SHP77 (cell line): ENCODE data around the gene ZNF628.
A peak's percentile ranks its signal among the peaks of the same experiment; 100 is the strongest.

Source experiments
- DNase-seq, 2 experiments: peaks; one replicate each; lab custom pipeline; 2025; lab: John Stamatoyannopoulos, UW

Gene ZNF628

DNA sequence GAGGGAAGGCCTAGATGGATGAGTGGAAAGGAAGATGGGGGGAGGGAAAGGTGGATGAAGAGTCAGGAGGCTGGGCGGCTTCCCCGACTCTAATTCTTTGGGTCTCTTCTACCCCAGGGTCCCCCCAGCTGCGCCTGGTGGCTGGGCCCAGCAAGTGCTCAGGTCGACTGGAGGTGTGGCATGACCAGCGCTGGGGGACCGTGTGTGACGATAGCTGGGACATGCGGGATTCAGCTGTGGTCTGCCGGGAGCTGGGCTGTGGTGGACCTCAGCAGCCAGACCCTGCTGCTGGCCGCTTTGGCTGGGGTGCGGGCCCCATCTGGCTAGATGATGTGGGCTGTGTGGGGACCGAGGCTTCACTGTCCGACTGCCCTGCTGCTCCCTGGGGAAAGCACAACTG lies 21.3 kb downstream of the ZNF628 start:
- DNase-seq, result no peak

DNA sequence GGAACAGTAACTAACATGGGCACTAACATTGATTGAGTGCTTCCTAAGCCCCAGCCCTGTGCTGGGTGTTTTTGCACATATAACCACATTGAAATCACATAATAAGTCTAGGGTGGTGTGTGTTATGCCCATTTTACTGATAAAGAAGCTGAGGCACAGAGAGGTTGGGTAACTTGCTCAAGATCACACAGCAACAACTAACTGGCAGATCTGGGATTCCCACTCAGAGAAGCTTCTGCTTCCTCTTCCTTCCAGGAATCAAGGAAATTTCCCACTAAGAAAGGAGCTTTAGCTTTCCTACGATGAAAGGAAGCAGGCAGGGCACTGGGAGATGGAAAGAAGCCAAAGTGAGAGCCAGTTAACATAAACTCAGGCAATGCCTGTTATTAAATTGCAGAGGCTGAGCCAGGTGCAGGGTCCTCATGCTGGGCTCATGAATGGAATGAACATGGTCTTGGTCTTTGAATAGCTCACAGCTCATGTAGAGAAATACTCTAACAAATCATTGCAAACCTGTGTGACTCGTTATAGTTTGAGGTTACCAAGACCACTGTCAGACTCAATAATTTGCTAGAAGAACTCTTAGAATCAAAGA lies 21.9 kb downstream of the ZNF628 start:
- DNase-seq, result no peak

DNA sequence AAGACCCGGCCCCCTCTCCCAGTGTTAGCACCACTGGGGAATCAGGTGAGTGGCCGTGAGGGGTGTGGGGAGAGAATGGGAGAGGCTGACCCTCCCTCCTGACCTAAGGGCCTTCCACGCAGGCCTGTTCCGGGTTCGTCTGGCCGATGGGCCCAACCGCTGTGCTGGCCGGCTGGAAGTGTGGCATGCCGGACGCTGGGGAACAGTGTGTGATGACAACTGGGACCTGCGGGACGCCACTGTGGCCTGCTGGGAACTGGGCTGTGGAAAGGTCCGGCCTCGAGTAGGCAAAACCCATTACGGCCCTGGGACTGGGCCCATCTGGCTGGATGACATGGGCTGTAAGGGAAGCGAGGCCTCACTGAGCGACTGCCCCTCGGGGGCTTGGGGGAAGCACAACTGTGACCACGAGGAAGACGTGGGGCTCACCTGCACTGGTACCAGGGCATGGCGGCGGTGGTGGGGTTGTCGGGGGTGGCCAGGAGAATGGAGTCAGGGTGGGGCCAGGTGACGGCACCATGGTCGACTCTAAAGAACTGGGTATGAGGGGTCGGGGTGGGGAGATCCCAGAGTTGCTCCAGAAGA lies 24.0 kb downstream of the ZNF628 start:
- no peak for DNase-seq

DNA sequence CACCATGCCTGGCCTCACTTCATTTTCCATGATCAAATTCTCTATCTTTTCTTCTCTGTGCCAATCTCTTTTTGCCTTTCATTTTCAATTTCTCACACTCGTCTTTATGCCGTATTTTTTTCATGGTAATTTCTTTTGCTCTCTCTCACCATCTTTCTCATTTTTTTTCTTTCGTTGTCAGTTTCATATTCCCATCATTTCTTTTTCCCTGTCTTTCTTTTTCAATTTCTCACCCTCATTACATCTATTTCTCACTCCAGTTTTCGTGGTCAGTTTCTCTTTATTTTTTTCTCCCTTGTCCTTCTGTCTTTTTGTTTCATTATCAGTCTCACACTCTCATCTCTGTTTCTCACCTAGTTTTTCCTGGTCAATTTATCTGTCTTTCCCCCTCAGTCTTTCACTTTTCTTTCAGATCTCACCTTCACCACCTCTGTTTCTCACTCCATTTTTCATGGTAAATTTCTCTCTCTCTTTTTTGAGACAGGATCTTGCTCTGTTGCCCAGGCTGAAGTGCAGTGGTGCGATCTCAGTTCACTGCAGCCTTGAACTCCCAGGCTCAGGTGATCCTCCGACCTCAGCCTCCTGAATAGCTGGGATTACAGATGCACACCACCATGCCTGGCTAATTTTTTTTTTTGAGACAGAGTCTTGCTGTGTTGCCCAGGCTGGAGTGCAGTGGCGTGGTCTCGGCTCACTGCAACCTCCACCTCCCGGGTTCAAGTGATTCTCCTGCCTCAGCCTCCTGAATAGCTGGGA lies 26.0 kb downstream of the ZNF628 start:
- DNase-seq, result no peak

DNA sequence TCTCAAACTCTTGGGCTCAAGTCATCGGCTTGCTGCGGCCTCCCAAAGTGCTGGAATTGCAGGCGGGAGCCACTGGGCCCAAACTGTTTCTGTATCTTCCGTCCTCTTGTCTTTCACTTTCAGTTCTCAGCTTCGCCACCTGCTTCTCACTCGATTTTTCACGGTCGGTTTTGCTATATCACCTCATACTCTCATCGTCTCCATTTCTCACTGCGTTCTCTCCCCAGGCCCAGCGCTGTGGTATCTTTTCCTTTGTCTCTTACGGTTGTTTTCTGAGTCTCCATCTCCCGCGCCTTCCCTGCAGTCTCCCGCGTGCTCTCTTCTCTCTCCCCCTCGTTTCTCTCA lies 26.7 kb downstream of the ZNF628 start:
- no peak for DNase-seq

DNA sequence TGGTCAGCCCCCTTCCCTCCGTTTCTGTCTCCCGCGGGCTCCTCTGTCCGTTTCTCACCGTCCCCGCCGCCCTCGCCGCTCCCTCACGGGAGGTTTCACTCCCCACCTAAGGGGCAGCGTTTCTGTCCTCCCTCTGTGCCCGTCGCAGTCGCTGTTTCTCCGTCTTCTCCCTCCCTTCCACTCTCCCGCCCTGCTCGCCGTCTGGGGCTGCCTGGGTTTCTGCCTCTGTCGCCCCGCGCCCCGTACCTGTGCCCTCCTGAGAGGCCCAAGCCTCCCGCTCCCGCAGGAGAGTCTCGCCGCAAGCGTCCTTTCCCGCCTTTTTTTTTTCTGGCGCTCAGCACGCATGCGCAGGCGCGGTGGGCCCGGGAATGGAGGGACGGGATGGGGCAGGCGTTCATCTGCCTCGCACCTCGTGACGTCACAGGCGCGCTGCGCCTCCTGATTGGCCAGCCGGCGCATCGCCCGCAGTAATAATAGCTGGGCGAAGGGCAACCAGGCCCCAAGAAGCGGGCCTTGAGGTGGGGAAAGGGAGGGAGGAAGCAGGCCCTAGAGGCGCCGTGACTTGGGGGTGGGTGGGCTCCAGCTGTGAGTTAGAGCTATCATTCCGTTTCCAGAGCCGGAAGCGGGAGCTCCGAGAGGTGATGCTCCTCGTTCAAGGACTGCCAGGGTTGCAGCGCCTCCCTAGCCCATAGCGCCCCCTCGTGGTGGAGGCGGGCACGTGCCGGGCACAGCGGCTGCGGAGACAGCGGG lies 27.3 kb downstream of the ZNF628 start:
- peak; percentile 87 to 88 for DNase-seq

DNA sequence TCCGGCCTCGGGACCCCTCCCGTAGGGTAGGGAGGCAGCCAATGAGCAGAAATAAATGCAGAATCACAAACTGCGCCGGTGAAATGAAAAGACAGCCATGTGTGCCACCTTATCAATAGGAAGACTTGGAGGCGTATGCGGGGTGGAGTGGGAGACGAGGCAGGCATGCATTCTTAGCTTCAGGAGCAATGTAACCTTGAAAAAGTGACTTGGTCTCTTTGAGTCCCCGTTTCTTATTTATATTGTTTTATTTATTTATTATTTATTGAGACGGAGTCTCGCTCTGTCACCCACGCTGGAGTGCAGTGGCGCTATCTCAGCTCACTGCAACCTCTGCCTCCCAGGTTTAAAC lies 27.8 kb downstream of the ZNF628 start:
- DNase-seq, result no peak

DNA sequence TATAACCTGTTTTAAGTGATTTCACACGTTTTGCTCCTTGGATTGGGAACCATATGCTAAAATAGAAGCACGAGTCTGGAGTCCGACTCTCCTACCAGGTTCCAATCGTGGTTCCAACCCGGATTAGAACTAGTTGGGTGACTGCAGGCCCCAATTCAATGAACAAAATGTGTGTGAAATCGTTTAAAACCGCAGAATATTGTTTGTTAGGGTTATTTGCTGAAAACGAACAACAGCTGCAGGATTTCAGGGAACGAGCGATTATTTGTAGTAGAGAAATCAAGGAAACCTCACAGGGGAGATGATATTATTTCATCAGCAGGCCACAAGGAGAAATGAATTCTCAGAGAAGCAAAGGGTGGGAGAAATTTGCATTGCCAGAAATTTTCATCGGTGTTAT lies 28.6 kb downstream of the ZNF628 start:
- no peak for DNase-seq

DNA sequence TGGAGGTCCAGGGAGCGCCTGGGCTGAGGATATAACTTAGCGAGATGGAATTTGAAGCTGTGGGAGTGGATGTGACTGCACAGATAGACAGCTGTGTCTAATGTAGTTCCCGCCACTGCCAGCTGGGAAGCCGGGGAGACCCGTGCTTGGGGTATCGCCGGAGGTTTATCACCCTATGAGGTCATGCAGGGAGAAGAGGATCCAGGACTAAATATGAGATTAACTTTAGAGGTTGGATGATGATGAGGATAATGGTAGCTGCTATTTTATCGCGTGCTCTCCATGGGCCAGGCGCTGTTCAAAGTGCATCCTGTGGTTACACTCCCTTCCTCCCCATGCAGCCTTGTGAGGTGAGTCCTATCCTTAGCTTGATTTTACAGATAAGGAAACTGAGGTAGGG lies 31.7 kb downstream of the ZNF628 start:
- DNase-seq, result no peak

DNA sequence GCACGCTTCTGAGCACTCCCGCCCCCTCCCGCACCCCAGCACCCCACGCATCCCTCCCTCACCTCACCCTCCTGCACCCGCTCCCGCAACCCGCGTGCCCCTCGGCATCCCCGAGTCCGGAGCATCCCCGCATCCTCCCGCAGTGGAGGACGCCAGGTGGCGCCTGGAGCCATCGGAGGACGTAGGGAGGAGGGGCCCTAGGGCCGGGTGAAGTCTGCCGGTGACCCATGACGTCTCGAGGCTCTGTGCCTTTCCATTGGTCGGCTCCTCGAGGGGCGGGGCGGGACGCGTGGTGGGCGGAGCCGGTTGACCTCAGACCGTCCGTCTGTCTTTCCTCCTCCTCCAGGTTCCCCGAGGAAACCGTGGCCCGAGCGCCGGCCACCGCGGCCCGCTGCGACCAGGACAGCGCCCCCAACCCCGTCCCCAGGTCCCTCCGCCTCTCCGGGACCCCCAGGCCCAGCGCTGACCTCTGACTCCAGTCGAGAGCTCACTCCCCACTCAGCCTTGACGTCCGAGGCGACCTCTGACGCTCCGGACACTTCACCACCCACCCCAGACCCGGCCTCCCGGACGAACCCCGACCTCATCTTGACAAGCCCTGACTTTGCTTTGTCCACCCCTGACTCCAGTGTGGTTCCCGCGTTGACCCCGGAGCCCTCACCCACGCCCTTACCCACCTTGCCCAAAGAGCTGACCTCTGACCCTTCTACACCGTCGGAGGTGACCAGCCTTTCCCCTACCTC lies 40.6 kb downstream of the ZNF628 start:
- DNase-seq, result peak; percentile 80 to 81

DNA sequence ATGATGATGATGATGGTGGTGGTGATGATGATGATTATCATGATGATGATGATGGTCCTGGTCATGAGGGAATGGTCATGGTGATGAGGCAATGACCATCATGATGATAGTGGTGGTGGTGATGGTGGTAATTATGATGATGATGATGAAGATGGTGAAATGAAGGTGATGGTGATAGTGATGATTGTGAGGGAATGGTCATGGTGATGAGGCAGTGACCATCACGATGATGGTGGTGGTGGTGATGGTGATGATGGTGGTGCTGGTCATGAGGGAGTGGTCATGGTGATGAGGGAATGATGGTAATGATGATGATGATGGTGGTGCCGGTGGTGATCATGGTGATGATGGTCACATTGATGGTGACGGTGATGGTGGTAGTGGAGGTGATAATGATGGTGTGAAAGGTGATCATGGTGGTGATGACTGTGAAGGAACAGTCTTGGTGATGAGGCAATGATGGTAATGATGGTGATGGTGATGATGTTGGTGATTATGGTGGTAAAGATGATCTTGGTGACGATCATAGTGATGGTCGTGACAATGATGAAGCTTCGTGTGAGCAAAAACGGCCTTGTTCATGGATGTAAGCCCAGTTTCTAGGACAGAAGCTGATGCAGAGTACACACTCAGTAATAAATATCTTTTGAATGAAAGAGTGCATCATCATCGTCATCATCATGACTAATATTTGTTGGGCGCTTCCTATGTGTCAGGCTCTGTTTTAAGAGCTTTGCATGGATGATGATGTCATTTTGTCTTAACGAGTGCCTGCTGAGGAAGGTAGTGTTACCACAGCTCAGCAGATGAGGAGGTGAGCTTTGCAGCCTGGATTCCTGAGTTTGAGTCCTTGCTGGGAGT lies 43.3 kb downstream of the ZNF628 start:
- DNase-seq, result peak; percentile 5 to 27

DNA sequence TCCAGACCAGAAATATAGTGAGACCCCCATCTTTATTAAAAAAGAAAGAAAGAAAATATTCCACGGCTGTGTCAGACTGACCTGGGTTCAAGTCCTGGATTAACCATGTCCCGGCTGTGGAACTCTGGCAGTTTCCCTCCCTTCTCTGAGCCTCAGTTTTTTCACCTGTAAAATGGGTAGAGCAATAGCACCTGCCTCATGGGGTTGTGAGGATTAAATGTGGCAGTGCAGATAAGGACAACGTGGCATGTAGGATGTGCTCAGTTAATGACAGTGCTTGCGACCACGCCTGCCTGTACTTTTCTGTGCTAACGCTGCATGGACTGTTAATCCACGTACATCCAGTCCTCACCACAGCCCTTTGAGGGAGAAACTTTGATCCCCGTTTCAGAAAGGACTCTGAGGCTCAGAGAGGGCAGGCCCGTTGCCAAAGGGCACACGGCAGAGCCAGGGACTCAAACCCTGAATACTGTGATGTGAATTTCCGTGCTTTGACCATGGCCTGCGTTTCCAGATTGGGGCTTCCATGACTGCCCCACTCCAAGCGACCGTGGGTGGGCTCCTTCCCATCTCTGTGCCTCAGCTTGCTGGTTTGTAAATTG lies 44.4 kb downstream of the ZNF628 start:
- no peak for DNase-seq

DNA sequence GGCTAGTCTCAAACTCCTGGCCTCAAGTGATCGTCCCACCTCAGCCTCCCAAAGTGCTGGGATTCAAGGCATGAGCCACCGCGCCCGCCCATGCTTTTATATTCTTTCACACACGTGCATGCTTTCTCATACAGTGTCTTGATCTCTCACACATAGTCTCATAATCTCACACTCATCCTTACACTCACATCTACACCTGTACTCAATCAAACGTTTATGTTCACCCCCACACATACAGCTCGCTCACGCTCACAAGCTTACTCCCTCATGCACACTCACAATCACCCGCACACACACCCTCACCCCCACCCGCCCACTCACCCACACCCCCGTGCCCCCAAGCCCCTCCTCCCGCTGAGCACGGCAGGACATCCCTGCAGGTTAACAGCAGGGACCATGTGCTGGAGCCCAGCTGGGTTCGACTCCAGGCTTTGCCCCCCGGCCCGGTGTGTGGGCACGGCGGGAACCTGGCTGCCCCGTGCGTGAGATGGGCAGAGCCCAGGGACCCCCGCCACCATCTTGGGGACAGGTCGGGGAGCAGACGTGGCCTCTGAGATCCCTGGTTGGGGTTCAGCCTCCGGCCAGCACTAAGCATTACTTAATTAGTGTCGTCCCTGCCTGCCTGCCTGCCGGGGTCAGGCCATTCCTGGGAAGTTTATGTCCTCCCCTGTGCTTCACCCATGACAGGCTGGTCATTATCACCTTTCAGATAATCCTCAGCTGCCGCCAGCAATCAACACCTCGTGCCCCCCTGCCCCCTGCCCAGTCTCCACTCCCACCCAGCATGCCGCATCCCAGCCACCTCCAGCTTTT lies 49.1 kb downstream of the ZNF628 start:
- no peak for DNase-seq

DNA sequence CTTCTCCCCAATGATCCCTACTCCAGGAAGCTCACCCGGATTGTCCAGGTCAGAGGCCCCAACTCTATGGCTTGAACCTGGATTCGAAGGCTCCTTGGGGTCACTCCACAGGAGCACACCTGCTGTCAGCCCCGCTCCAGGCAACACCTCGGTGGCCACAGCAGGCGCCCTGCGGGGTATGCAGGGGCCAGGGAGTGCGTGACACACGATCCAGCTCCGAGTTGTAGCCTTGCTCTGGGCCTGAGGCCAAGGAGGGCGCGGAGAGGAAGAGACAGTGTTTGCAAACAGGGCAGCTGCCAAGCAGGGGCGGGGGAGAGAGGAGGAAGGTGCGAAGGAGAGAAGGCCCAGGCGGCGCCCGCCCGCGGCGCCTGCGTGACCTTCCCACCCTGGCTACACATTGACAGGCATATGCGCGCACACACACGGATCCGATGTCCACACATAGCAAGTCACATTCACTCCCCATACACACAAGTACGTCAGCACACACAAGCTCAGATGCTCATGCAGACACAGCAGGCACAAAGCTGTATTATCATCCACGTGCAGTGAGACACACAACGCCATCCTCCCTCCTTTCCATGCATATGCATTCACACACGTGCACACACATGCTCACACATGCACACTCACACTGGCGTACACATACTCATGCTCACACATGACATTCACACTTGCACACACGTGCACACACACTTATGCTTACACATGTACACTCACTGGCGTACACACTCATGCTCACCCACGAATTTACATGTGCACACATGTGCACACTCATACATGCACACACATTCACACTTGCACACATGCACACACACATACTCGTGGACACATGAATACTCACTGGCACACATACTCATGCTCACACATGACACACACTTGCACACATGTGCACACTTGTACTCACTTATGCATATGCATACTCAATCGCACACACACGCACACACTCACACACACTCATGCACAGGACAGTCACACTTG lies 50.1 kb downstream of the ZNF628 start:
- DNase-seq, result peak; percentile 90 to 94

DNA sequence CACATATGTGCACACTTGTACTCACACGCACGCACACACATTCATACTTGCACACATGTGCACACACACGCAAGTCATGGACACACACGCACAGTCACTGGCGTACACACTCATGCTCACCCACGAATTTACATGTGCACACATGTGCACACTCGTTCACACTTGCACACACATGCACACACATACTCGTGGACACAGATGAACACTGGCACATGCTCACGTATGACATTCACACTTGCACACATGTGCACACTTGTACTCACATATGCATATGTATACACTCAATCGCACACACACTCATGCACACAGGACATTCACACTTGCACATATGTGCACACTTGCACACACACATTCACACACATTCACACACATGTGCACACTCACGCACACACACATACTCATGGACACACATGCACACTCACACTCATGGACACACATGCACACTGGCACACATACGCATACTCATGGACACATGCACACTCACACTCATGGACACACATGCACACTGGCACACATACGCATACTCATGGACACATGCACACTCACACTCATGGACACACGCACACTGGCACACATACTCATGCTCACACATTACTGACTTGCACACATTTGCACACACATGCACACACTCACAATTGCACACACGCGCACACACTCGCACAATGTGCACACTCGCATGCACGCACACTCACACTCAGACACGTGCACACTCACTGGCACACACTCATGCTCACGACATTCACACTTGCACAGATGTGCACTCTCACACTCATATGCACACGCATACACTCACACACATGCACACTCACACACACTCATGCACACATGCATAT lies 51.0 kb downstream of the ZNF628 start:
- no peak for DNase-seq

DNA sequence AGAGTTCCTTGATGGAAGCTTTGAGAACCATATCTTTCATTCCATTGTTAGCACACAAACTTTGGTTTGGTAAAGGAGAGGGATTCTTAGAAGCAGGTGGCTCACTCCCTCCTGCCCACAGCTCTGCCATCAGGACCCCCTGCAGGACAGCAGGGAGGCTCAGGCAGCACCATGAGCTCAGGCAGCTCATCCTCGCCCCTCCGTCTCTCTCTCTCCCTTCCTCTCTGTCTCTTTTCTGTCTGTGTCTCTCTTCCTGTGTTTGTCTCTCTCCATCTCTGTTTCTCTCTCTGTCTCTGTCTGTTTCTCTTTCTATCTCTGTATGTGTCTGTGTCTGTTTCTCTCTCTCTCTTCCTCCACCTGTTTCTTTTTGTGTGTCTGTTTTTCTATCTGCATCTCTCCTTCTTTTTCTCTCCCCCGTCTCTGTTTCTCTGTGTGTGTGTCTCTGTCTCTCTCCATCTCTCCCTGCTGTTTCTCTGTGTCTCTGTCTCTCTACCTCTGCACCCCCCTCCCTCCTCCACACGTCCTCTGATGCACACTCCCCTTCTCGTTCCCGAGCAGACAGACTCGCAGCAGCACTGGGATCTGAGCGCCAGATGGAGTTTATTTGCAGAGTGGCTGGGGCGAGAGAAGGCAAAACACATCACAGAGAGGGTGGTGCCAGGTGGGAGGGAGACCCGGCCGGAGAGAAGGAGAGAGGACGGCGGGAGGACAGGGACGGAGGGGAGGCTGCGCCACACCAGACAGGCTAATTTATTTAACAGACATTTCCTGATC lies 51.8 kb downstream of the ZNF628 start:
- DNase-seq, result peak; percentile 89 to 96

DNA sequence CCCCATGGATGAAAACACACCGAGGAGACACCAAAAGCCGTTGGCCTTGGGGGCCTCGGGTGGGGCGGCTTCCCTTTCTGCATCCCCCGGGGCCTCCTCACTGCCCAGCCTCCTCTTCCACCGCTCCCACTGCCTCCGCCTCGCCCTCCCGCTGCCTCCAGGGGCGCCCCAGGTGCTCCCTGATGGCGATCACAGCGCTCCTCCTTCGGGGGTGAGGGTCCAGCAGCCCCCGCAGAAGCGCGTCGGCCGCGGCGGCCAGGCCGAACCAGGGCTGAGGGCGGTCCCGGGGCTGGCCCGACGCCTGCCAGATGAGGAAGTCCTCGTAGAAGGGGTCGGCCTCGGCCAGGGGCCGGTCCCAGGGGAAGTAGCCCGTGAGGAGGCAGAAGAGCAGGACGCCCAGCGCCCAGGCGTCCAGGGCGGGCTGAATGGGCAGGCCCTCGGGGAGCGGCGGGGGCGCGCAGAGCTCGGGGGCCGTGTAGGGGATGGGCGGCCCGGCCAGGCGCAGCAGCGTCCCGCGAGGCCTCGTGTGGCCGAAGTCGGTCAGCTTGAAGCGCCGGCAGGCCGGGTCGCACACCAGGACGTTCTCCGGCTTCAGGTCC lies 53.3 kb downstream of the ZNF628 start:
- no peak for DNase-seq
